ENCODE measurements around the gene BIRC5.

DNA sequence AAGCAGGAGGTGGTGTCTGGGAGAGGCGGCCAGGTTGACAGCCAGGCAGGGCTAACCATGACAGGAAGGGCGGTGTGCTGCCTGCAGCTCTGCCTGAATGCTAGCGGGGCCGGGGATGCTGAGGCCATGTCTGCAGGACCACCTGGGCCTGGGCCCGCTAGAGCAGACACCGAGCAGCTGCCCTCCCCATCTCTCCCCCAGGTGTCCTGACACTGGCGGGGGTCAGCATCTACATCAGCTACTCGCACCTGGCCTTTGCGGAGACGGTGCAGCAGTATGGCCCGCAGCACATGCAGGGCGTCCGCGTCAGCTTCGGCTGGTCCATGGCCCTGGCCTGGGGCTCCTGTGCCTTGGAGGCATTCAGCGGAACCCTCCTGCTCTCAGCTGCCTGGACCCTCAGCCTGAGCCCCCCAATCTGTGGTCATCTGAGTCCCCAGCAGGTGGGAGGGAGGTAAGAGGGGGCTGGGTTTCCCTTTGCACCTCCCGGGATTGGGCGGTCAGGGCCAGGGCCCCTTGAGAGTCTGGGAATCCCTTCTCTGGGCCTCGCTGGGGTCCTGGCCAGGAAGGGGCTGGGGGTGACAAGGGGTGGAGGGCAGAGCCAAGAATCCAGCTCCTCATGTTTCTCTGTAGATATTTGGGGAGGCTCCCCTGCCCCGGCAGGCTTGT is 24.9 kb downstream of the BIRC5 start:
- no peak for TF ChIP-seq GATA2 (IDR thresholded peaks at IDR 0.05; ENCODE audit: low read depth, low read length)
- no peak for TF ChIP-seq GATA3 (IDR thresholded peaks at IDR 0.05; ENCODE audit: low read depth, low read length)
